HG03175 (cell line): ENCODE measurements around the gene RBCK1.
"Not testable (repeated sequence)": the region's sequence is repeated elsewhere in the genome, so short reads cannot be mapped to it uniquely, and the experiment has no call there.

Source experiments
- ATAC-seq: cut with Tn5 transposase; IDR thresholded peaks from one replicate; pipeline ENCODE4 v1.9.1; 2021; ENCODE audit warnings: mild to moderate bottlenecking, moderate library complexity; ENCODE audit not compliant: unreplicated experiment

RBCK1 gene

DNA sequence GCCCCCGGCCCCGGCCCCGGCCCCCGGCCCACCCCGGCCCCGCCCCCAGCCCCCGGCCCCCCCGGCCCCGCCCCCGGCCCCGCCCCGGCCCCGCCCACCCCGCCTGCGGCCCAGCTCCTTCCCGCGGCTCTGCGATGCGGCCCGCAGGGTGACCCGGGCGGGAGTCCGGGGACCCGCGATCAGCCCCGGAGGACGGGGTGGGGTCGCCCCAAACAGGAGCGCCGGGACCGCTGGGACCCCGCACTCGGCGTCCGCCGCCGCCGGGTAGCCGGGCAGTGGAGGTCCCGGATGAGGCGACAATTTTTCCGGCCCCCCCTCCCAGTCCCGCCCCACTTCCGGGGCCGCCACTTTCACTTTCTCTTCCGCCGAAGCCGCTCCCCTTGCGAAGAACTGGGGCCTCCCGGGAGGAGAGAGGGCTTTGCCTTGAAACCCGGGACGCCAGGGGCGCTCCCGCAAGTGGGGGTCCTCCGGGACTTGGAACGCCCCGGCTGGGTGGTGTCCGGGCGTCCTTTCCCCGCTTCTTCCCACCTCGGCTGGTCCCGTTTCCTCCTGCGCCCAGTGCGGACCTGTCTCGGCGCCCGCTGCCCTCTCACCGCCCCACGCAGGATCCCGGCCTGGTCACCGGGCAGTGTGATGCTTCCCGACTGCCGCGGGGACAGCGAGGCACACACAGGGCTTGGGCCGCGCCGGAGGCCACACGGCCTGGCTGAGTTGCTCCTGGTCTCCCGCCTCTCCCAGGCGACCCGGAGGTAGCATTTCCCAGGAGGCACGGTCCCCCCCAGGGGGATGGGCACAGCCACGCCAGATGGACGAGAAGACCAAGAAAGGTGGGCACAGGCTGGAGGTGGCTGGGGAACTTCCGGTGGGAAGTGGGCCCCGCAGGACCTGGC is at the start of gene RBCK1:
Gene RBCK1, plus strand, starts transcription at position 347 of the 890 bp plus-strand sequence. Its CDS starts 459 bp downstream, at position 806.
- ATAC-seq: peak; percentile 75

- ATAC-seq: no peak
These were observed 49.1 kb upstream of the RBCK1 start for GRCh38 chr20:358891-359555.

DNA sequence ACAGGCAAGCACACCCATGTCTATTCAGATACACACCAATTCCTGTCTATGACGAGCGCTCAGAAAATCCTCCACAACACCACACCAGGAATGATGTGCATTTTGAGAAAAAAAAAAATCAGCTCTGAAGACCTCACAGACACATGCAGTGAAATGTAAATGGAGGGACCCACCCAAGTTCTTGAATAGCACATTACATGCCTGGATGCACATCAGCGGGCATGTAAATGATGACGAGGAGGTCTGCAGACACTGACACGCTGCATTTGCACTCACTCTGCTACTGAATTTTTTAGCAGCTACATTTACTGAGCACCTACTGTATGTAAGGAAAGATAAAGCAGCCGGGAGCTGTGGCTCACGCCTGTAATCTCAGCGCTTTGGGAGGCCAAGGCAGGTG is 46.5 kb upstream of the RBCK1 start:
- no peak for ATAC-seq

DNA sequence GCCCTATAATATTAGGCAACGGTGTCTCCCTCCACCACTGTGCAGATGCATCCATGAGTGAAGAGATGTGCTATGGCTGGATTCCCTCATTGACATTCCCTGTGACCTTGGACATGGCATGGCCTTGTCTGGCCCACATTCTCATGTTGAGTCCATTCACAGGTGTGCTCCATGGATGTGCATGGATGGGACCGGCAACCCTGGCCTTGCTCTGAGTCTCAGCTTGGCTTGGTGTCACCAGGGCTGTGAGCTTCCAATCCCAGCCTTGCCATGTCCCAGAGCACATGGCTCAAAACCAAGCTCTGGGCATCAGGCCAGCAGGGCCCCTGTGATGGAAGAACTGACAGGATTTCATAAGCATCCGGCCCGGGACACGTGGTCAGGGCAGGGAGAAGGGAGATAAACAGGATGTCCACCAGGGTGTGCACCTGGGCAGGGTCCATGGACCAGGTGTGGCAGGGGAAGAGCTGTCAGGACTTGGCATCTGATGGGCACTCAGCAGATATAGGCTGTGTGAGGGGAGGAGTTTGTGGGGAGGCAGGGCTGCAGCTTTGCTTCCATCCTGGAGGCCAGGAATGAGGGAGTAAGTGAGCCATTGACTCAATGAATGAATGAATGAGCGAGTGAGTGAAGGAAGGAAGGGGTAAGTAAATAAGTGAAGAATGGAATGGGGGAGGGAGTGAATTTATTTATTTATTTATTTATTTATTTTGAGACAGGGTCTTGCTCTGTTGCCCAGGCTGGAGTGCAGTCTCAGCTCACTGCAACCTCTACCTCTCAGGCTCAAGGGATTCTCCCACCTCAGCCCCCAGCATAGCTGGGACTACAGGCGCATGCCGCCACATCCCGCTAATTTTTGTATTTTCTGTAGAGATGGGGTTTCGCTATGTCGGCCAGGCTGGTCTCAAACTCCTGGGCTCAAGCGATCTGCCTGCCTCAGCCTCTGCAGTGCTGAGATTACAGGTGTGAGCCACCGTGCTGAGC is 45.5 kb upstream of the RBCK1 start:
- no peak for ATAC-seq

DNA sequence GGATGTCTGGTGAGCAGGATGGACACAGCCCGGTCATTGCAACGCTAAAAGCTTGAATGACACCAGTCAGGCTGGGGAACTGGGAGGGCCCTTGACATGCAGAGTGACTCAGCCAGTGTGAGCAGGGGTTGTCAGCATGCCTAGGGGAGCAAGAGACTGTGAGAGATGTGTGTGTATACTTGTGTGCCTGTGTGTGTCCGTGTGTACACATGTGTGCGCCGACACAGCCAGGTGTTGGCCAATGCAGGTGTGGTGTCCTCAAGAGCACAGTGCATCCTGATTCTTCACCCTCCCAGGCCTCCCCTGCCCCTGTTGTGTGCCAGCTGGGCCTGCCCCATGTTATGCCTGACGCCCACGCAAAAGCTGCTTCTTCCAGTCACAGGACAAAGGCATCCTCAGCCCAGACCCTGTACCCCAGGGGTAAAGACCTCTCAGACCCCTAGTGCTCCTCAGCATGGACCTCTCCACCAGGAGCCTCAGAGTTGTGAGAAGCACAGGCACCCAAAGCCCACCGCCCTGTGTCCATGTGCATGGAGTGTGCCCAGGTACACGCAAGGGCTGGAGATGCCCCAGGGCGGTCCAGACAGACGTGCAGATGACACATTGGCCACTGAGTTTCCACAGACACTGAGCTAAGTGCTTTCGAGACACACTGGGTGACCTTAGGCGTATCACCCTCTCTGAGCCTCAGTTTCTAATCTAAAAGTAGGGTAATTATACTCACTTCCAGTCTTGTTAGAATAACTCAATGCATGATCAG is 44.6 kb upstream of the RBCK1 start:
- ATAC-seq: no peak

DNA sequence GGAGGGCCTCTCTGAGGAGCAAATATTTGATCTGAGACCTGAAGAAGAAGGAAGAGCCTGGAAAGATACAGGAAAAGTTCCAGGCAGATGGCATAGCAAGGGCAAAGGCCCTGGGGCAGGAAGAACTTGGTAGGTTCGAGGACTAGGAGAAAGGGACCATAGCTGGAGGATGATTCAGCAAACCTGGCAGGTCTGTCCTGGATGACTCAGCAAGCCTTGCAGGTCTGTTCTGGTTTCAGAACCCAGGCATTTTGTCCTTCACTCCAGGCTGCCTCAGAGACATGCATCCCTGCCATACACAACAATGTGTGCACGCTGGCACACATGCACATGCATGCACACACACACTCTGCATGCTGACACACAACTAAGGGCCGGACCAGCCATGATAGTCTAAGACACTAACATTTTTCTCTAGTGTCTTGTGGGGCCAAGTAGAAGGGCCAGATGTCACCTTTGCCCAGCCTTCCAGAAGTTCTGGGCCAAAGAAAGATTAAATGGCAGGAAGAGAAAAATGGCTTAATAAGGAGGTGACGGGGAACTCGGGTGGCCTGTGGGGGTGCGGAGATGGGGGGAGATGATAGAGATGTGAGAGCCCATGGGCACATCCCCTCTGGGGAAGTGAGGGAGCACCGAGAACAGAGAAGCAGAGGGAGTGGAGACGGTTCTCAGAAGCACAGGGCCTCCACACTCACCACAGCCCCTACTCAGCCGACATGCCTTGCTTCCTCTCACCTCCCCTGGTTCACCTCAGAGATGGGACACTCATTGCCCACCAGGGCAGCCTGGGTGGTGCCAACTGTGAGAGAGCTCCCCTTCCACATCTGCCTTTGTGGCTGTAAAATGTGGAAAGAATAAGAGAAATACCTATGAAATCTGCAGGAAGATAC is 42.9 kb upstream of the RBCK1 start:
- no peak for ATAC-seq

DNA sequence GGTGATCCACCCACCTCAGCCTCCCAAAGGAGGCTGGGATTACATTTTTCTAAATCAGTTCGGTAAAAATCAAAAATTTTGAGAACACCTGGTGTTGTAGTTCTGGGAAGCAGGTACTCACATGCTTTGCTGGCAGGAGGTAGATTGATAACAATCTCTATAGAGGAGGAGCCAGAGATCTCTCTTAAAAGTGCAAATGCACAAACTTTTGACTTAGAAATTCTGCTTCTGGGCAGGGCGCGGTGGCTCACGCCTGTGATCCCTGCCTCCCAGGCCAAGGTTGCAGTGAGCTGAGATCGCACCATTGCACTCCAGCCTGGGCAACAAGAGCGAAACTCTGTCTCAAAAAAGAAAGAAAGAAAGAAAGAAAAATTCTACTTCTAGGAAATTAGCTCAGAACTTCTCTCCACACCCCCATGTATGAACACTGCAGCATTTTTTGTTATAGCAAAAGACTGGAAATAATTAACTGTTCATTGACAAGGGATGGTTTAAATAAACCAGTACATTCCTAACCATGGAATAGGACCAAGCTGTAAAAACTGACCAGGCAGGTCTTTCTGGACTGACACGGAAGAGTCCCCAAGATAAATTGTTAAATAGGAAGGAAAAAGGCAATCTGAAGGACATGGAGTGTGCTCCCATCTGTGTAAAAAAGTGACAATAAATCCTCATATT is 41.9 kb upstream of the RBCK1 start:
- ATAC-seq: no peak

DNA sequence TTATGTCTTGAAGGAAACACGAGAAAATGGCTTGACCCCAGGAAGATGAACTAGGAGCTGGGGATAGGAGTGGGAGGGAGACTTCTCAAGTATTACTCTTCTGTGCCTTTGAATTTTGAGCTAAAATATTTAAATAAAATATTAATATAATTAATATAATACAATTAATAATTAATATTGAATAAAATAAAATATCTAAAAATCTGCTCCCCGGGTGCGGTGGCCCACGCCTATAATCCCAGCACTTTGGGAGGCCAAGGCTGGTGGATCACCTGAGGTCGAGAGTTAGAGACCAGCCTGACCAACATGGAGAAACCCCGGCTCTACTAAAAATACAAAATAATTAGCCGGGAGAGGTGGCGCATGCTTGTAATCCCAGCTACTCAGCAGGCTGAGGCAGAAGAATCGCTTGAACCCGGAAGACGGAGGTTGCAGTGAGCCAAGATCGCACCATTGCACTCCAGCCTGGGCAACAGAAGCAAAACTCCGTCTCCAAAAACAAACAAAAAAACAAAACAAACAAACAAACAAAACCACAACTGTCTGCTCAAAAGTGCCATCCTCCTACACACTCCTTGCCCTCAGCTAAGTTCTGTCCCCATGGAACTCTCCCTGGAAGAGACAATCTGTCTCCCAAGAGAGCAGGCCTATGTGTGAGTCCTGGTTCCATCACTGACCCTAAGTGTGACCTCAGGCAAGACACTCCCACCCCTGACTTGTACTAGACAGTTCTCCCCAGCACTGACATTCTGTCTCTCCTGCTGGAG is 41.2 kb upstream of the RBCK1 start:
- ATAC-seq: no peak

DNA sequence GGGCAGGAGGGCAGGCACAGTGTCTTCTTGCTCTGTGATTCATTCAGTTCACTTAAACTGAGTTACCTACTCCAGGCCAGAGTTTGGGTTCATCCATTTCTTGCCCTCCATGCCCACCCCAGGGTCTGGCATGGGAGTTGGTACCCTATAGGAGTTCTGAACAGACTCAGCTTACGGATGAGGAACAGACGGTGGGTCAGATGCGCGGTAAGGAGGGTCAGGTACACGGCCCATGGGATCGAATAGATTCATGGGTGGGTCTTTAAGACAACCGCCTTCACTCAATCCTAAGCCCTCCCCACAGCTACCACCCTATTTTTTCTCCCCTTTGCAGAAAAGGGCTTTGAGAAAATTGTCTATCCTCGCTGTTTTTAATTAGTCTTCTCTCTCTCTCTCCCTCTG is 40.6 kb upstream of the RBCK1 start:
- no peak for ATAC-seq

DNA sequence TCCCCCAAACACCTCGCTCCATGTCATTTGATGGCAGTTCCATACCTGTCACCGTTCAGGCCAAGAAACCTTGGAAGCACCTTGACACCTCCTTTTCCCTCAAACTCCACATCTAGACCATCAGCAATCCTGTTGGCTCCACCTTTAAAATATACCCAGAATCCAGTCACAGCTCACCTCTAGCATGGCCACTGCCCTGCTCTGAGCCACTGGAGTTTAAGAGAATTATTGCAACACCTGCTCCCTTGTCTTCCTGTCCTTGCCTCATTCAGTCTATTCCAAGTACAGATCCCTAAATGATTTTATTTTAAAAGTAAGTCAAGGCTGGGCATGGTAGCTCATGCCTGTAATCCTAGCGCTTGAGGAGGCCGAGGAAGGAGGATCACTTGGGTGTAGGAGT is 39.2 kb upstream of the RBCK1 start:
- ATAC-seq: no peak

DNA sequence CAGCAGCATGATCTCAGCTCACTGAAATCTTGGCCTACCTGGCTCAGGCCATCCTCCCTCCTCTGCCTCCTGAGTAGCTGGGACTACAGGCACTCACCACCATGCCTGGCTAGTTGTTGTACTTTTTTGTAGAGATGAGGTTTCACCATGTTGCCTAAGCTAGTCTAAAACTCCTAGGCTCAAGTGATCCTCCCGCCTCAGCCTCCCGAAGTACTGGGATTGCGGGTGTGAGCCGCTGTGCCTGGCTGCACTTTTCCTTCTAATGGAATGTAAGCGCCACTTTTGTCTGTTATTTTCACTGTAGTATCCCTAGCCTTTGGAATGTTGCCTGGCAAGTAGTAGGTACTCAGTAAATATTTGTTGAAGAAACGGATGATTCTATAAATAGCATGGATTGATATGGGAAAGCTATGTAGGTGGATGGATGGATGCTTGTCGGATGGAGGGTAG is 37.9 kb upstream of the RBCK1 start:
- no peak for ATAC-seq

DNA sequence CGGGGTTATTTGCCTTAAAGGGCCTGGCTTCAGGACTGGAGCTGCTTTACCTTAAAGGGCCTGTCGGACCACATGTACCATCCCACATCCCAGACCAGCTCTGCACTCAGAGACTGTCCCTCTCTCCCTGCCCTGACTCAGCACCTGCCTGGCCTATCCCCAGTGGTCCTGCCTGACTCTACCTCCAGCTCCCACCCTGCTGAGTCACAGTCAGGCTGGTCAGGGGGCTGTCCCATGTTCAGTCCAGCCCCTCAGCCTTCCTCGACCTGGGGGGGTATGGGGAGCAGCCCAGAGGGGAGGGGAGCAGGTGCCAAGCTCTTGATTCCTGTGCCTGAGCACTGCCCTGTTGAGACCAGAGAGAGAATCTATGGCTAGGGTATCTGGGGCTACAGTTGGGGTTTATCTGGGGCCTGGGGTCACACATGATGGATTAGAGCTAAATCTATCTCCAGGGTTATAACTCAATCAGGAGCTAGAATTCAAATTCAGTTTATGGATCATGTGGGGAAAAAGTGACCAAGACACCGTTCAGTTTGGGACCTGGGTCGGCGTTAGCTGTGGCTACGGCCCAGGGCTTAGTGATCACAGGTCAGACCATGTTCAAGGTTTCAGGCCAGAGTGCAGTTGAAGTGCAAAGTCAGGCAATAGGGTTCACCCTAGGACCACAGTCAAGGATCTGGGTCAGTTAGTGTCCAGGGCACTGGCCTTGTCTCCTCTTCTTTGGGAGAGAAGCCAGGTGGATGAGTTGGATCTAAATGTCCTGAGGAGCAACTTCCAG is 36.9 kb upstream of the RBCK1 start:
- ATAC-seq: no peak

GRCh38 chr20:371755-372542 is 36.1 kb upstream of the RBCK1 start:
- ATAC-seq: no peak

DNA sequence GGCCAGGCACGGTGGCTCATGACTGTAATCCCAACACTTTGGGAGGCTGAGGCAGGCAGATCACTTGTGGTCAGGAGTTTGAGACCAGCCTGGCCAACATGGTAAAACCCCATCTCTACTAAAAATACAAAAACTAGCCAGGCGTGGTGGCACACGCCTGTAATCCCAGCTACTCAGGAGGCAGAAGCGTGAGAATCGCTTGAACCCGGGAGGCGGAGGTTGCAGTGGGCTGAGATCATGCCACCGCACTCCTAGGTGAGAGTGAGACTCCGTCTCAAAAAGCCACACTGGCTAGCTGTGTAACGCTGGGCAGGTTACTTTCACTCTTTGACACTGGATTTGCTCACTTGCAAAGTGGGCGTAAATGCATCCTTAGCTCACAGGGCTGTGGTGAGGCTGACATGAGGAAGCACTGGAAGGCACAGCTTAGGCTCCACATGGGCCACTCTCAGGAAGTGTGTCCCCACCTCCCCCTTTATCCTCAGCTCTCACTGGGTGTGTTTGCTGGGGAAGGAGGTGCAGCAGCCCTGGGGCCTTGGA is 35.5 kb upstream of the RBCK1 start:
- ATAC-seq: not testable (repeated sequence)

DNA sequence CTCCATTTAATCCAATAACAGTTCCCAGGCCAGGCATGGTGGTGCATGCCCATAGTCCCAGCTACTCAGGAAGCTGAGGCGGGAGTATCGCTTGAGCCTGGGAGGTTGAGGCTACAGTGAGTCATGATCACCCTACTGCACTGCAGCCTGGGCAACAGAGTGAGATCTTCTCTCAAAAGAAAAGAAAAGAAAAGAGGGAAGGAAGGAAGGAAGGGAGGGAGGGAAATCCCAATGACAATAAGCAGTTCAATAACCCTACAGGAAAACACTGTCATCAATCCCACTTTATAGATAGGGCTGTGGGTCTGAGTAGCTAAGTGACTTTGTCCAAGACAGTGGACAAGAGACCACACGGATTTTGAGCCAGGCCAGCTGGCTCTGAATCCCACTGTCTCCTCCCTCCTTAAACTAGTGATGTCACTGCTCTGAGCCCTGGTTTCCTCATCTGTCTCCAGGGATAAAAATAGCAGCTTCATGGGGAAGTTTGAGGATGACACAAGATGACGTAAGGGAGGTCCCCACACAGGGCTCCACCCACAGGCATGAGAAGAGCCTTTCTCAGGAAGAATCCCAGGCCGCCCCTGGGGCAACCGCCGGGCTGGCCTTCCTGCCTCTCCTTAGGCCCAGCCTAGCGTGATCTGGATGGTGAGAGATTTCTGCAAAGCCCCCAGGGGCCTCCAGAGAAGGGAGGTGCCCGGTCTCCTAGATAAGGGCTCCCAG is 34.8 kb upstream of the RBCK1 start:
- ATAC-seq: no peak
